GM19099 (cell line): ENCODE measurements around the gene HADH.

Source experiments
- POLR2A ChIP-seq: IDR thresholded peaks from 3 replicates; pipeline ENCODE4 v1.6.1; 2011; ENCODE audit warnings: low read depth; ENCODE audit not compliant: insufficient read length; ENCODE audit errors: extremely low read depth

HADH gene

GRCh38 chr4:108043526-108043925, 53.8 kb downstream of the HADH start:
- no peak for TF ChIP-seq POLR2A

- no peak for TF ChIP-seq POLR2A
Measured at GRCh38 chr4:108044951-108045686, 55.4 kb downstream of the HADH start.

- TF ChIP-seq POLR2A: no peak
Measured at GRCh38 chr4:108045687-108046024, 56.0 kb downstream of the HADH start.

- no peak for TF ChIP-seq POLR2A
Measured at GRCh38 chr4:108047199-108047598, 57.5 kb downstream of the HADH start.

GRCh38 chr4:108048157-108048556, 58.5 kb downstream of the HADH start:
- no peak for TF ChIP-seq POLR2A

- TF ChIP-seq POLR2A: no peak
Measured at GRCh38 chr4:108048997-108049396, 59.3 kb downstream of the HADH start.

GRCh38 chr4:108049406-108049805, 59.7 kb downstream of the HADH start:
- no peak for TF ChIP-seq POLR2A

GRCh38 chr4:108051343-108051742, 61.7 kb downstream of the HADH start:
- TF ChIP-seq POLR2A: no peak

- TF ChIP-seq POLR2A: no peak
Measured at GRCh38 chr4:108052558-108053120, 63.0 kb downstream of the HADH start.

- peak; percentile 34 for TF ChIP-seq POLR2A
Measured at GRCh38 chr4:108053251-108053711, 63.6 kb downstream of the HADH start.

- no peak for TF ChIP-seq POLR2A
Measured at GRCh38 chr4:108054025-108054638, 64.4 kb downstream of the HADH start.

GRCh38 chr4:108055787-108056186, 66.1 kb downstream of the HADH start:
- no peak for TF ChIP-seq POLR2A

GRCh38 chr4:108056418-108056817, 66.7 kb downstream of the HADH start:
- TF ChIP-seq POLR2A: no peak

- TF ChIP-seq POLR2A: no peak
Measured at GRCh38 chr4:108058685-108059440, 69.2 kb downstream of the HADH start.

GRCh38 chr4:108060164-108060563, 70.5 kb downstream of the HADH start:
- TF ChIP-seq POLR2A: no peak

GRCh38 chr4:108060686-108061321, 71.1 kb downstream of the HADH start:
- no peak for TF ChIP-seq POLR2A

GRCh38 chr4:108068442-108068841, 78.8 kb downstream of the HADH start:
- TF ChIP-seq POLR2A: no peak
